MM.1S (cell line): Measurements from ENCODE around the gene ZNF766.

Experiments
- DNase-seq: peaks from one replicate; pipeline ENCODE4 v3.0.0-alpha.2; 2015
- H2AFZ ChIP-seq: fragments of 300-600 bp; sonication (generic); 2 replicates; pipeline ENCODE4 v1.6.0; 2016; ENCODE audit warnings: antibody characterized with exemption, low read length
- H3F3A ChIP-seq: fragments of 300-600 bp; sonication (generic); 2 replicates; pipeline ENCODE4 v1.6.1; 2016; ENCODE audit warnings: mild to moderate bottlenecking, antibody characterized with exemption, low read length, moderate library complexity, mixed read lengths; ENCODE audit not compliant: insufficient read depth
- H3K27ac ChIP-seq: fragments of 300-600 bp; sonication (generic); 2 replicates; pipeline ENCODE4 v1.5.1; 2016; ENCODE audit warnings: mild to moderate bottlenecking, low read length
- H3K27me3 ChIP-seq: fragments of 300-600 bp; sonication (generic); replicated peaks from 2 replicates; pipeline ENCODE4 v1.6.0; 2016; ENCODE audit warnings: low read length; ENCODE audit not compliant: insufficient read depth
- H3K36me3 ChIP-seq: fragments of 300-600 bp; sonication (generic); replicated peaks from 2 replicates; pipeline ENCODE4 v1.6.1; 2016; ENCODE audit warnings: mild to moderate bottlenecking, low read length, mixed read lengths; ENCODE audit not compliant: insufficient read depth
- H3K4me1 ChIP-seq: fragments of 300-600 bp; sonication (generic); 2 replicates; pipeline ENCODE4 v1.6.1; 2016; ENCODE audit warnings: low read length, mixed read lengths
- H3K4me2 ChIP-seq: fragments of 300-600 bp; sonication (generic); 2 replicates; pipeline ENCODE4 v1.6.0; 2016; ENCODE audit warnings: low read depth, low read length
- H3K4me3 ChIP-seq: fragments of 300-600 bp; sonication (generic); 2 replicates; pipeline ENCODE4 v1.5.1; 2016; ENCODE audit warnings: low read length, mixed read lengths
- H3K79me2 ChIP-seq: fragments of 300-600 bp; sonication (generic); 2 replicates; pipeline ENCODE4 v1.6.1; 2016; ENCODE audit warnings: mixed run types, low read length, mixed read lengths
- H3K9ac ChIP-seq: fragments of 300-600 bp; sonication (generic); 2 replicates; pipeline ENCODE4 v1.6.1; 2016; ENCODE audit warnings: low read length, mixed read lengths
- H3K9me2 ChIP-seq: fragments of 300-600 bp; sonication (generic); replicated peaks from 2 replicates; pipeline ENCODE4 v1.6.1; 2016; ENCODE audit warnings: mild to moderate bottlenecking, low read length, mixed read lengths; ENCODE audit not compliant: insufficient read depth
- H3K9me3 ChIP-seq: fragments of 300-600 bp; sonication (generic); replicated peaks from 2 replicates; pipeline ENCODE4 v1.6.1; 2016; ENCODE audit warnings: mild to moderate bottlenecking, low read length, mixed read lengths; ENCODE audit not compliant: insufficient read depth
- H4K20me1 ChIP-seq: fragments of 300-600 bp; sonication (generic); 2 replicates; pipeline ENCODE4 v1.6.1; 2016; ENCODE audit warnings: mild to moderate bottlenecking, low read length, moderate library complexity, mixed read lengths; ENCODE audit not compliant: insufficient read depth
- CTCF ChIP-seq: fragments of 300-600 bp; sonication (generic); IDR thresholded peaks from 2 replicates; pipeline ENCODE4 v1.5.1; 2016; ENCODE audit warnings: antibody characterized with exemption, low read length, mixed read lengths
- EZH2 ChIP-seq: fragments of 300-600 bp; sonication (generic); optimal IDR thresholded peaks from 2 replicates; pipeline ENCODE3; 2017; ENCODE audit warnings: low read depth, mild to moderate bottlenecking, antibody characterized with exemption, low read length, mixed read lengths
- EZH2phosphoT487 ChIP-seq: fragments of 300-600 bp; sonication (generic); IDR thresholded peaks from 2 replicates; pipeline ENCODE4 v1.6.1; 2018; ENCODE audit warnings: antibody characterized with exemption, low read length

Gene ZNF766

GRCh38 chr19:52343548-52343947 is 74.2 kb downstream of the ZNF766 start:
- Histone ChIP-seq H3K4me3 (no peak overlapping the region), H3K36me3 (no peaks in the 10 kb centered on the region), H3F3A (no peaks in the 10 kb centered on the region), H3K27ac (no peak overlapping the region), H3K4me1 (no peaks in the 10 kb centered on the region), H3K9me2 (no peaks in the 10 kb centered on the region), H4K20me1 (no peaks in the 10 kb centered on the region), H3K9ac (no peak overlapping the region), H3K27me3 (no peaks in the 10 kb centered on the region), H3K9me3 (no peaks in the 10 kb centered on the region), H2AFZ (no peak overlapping the region), H3K79me2 (no peaks in the 10 kb centered on the region), H3K4me2 (no peak overlapping the region)
- peak; percentile 15 for DNase-seq
- no peak for TF ChIP-seq EZH2phosphoT487
- peak; percentile 42; the same call in 1 of the 2 replicates for TF ChIP-seq CTCF
- no peak for TF ChIP-seq EZH2

GRCh38 chr19:52345162-52345561 is 75.8 kb downstream of the ZNF766 start:
- no peaks in the 10 kb centered on the region for H3K9me2 ChIP-seq
- no peaks in the 10 kb centered on the region for H3K79me2 ChIP-seq
- DNase-seq = no peak
- H2AFZ ChIP-seq = no peak overlapping the region
- no peaks in the 10 kb centered on the region for H3K4me1 ChIP-seq
- H3K4me2 ChIP-seq = no peak overlapping the region
- no peaks in the 10 kb centered on the region for H3K27me3 ChIP-seq
- H3F3A ChIP-seq = no peaks in the 10 kb centered on the region
- no peak overlapping the region for H3K9ac ChIP-seq
- H3K9me3 ChIP-seq = no peaks in the 10 kb centered on the region
- H4K20me1 ChIP-seq = no peaks in the 10 kb centered on the region
- TF ChIP-seq CTCF (no peak), EZH2 (no peak), EZH2phosphoT487 (no peak)
- H3K4me3 ChIP-seq = no peak overlapping the region
- H3K27ac ChIP-seq = no peak overlapping the region
- no peaks in the 10 kb centered on the region for H3K36me3 ChIP-seq
